AG04449 (cell line): ENCODE results near the gene METRNL.
"Not testable (repeated sequence)": the region's sequence is repeated elsewhere in the genome, so short reads cannot be mapped to it uniquely, and the experiment has no call there.

Experiments used
- CTCF ChIA-PET: fragments of 350-600 bp; formaldehyde crosslinking; extraction: SDS; loops from one replicate; lab custom pipeline; 2021; ENCODE audit warnings: antibody characterized with exemption; lab: Yijun Ruan, JAX
- POLR2A ChIA-PET: fragments of 400-600, 350-600 bp; formaldehyde crosslinking; extraction: SDS; loops from one replicate; lab custom pipeline; 2020; ENCODE audit warnings: antibody characterized with exemption, inconsistent platforms; lab: Yijun Ruan, JAX
- DNase-seq: peaks from one replicate; pipeline ENCODE4 v3.0.0-alpha.2; 2010; ENCODE audit warnings: low read depth, low spot score
- H3K4me3 ChIP-seq: 2 replicates; pipeline ENCODE4 v1.5.1; 2011; ENCODE audit warnings: low read depth, mild to moderate bottlenecking, control low read depth, low read length
- CTCF ChIP-seq: IDR thresholded peaks from one replicate; pipeline ENCODE4 v1.5.1; 2011; ENCODE audit warnings: mild to moderate bottlenecking, moderate library complexity, low read length, control low read depth, inconsistent platforms; ENCODE audit not compliant: insufficient read depth; ENCODE audit errors: missing control alignments

The METRNL gene

GRCh38 chr17:83136156-83136555 is 56.7 kb downstream of the METRNL start:
- no peak for TF ChIP-seq CTCF
- CTCF ChIA-PET: interaction anchor here (1.1 kb wide), 1 partner anchor 18 kb away, joined by 4 read pairs; no protein-coding TSS in a partner anchor
- DNase-seq: no peak
- H3K4me3 ChIP-seq: no peak overlapping the region
- POLR2A ChIA-PET: interaction anchor here (0.7 kb wide), 1 partner anchor 144 kb away, joined by 3 read pairs; no protein-coding TSS in a partner anchor

- ChIA-PET CTCF (interaction anchor here (1.1 kb wide), 1 partner anchor 17 kb away, joined by 4 read pairs; no protein-coding TSS in a partner anchor), POLR2A (interaction anchor here (0.7 kb wide), 1 partner anchor 145 kb away, joined by 3 read pairs; no protein-coding TSS in a partner anchor)
- TF ChIP-seq CTCF: no peak
- no peak overlapping the region for H3K4me3 ChIP-seq
- no peak for DNase-seq
These were observed 57.5 kb downstream of the METRNL start for GRCh38 chr17:83136931-83137330.

GRCh38 chr17:83137523-83137922 is 58.1 kb downstream of the METRNL start:
- TF ChIP-seq CTCF: no peak
- POLR2A ChIA-PET: no interaction called here
- CTCF ChIA-PET: no interaction called here
- no peak overlapping the region for H3K4me3 ChIP-seq
- no peak for DNase-seq

GRCh38 chr17:83138820-83139219 is 59.4 kb downstream of the METRNL start:
- ChIA-PET POLR2A (no interaction called here), CTCF (interaction anchor here (1.0 kb wide), 1 partner anchor 357 kb away, joined by 4 read pairs; no protein-coding TSS in a partner anchor)
- H3K4me3 ChIP-seq: no peak overlapping the region
- DNase-seq: no peak
- TF ChIP-seq CTCF: no peak

GRCh38 chr17:83139541-83140248 is 60.3 kb downstream of the METRNL start:
- H3K4me3 ChIP-seq, POLR2A ChIA-PET, DNase-seq: not testable (repeated sequence)
- CTCF ChIA-PET: interaction anchor here (1.0 kb wide), 1 partner anchor 358 kb away, joined by 4 read pairs; no protein-coding TSS in a partner anchor

GRCh38 chr17:83140249-83140566 is 60.8 kb downstream of the METRNL start:
- DNase-seq, H3K4me3 ChIP-seq, POLR2A ChIA-PET: not testable (repeated sequence)
- CTCF ChIA-PET: interaction anchor here (1.1 kb wide), 1 partner anchor 30 kb away, joined by 3 read pairs; no protein-coding TSS in a partner anchor

- ChIA-PET CTCF (no interaction called here), POLR2A (no interaction called here)
- no peak overlapping the region for H3K4me3 ChIP-seq
- no peak for TF ChIP-seq CTCF
- DNase-seq: no peak
These were observed 63.2 kb downstream of the METRNL start for GRCh38 chr17:83142619-83143018.
